ENCODE results near the gene ENPP7. TPM values are rescaled to one million over a fixed set of nuclear protein-coding genes. Genes with fewer than 3 reads are reported as not detected.
A peak's percentile ranks its signal among the peaks of the same experiment; 100 is the strongest.
"Not testable (repeated sequence)": the region's sequence is repeated elsewhere in the genome, so short reads cannot be mapped to it uniquely, and the experiment has no call there.

The ENPP7 gene
- total RNA-seq, 2 experiments from 2014 or later = not detected

- no peaks in the 10 kb centered on the region for H3K9me3 Mint-ChIP-seq
- CTCF ChIA-PET = no interaction called here
- H3K27ac Mint-ChIP-seq = no peak overlapping the region
- no peaks in the 10 kb centered on the region for H3K4me1 Mint-ChIP-seq (ENCODE audit: low read depth)
- H3K27me3 Mint-ChIP-seq (ENCODE audit: low read depth) = peaks cover 9% of the 10 kb centered on the region
- H3K36me3 Mint-ChIP-seq (ENCODE audit: low read depth) = no peaks in the 10 kb centered on the region
- DNase-seq = no peak
- H3K4me3 Mint-ChIP-seq = no peak overlapping the region
- intact Hi-C loops (cut with micrococcal nuclease) = no loop called here
Observed at GRCh38 chr17:79765708-79766107, 35.0 kb downstream of the ENPP7 start.

- peaks cover 27% of the 10 kb centered on the region for H3K27me3 Mint-ChIP-seq (ENCODE audit: low read depth)
- no peaks in the 10 kb centered on the region for H3K9me3 Mint-ChIP-seq
- intact Hi-C loops (cut with micrococcal nuclease) = no loop called here
- no peaks in the 10 kb centered on the region for H3K4me1 Mint-ChIP-seq (ENCODE audit: low read depth)
- CTCF ChIA-PET = no interaction called here
- no peak for DNase-seq
- H3K36me3 Mint-ChIP-seq (ENCODE audit: low read depth) = no peaks in the 10 kb centered on the region
- no peak overlapping the region for H3K27ac Mint-ChIP-seq
- H3K4me3 Mint-ChIP-seq = no peak overlapping the region
Observed at GRCh38 chr17:79769570-79770506, 39.1 kb downstream of the ENPP7 start.

DNA sequence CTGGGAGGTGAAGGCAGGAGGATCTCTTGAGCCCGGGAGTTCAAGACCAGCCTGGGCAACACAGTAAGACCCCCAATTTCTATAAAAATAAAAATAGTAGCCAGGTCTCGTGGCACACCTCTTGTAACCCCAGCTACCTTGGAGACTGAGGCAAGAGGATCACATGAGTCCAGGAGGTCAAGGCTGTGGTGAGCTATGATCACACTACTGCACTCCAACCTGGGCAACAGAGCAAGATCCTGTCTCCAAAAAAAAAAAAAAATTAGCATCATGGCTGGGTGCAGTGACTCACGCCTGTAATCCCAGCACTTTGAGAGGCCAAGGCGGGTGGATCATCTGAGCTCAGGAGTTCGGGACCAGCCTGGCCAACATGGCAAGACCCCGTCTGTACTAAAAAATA is 40.5 kb downstream of the ENPP7 start:
- Mint-ChIP-seq H3K4me1 (ENCODE audit: low read depth) (no peaks in the 10 kb centered on the region), H3K27ac (no peak overlapping the region), H3K27me3 (ENCODE audit: low read depth) (peaks cover 37% of the 10 kb centered on the region), H3K9me3 (no peaks in the 10 kb centered on the region), H3K4me3 (no peak overlapping the region), H3K36me3 (ENCODE audit: low read depth) (no peaks in the 10 kb centered on the region)
- no peak for DNase-seq
- intact Hi-C loops (cut with micrococcal nuclease) = no loop called here
- CTCF ChIA-PET = interaction anchor here (0.6 kb wide), 1 partner anchor 102 kb away, joined by 4 read pairs; no protein-coding TSS in a partner anchor

DNA sequence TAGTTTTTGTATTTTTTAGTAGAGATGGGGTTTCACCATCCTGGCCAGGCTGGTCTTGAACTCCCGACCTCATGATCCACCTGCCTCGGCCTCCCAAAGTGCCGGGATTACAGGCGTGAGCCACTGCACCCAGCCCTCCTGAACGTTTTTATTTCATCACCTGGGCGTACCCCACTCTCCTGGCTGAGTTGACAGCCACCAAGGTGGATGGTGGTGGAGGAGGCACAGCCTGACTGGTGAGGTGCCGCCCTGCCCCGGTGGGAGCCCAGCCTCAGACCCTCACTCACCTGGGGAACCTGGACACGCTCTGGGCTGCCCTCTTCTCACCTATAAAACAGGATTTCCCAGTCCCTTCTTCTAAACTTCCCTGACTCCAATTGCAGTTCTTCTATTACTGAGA is 42.0 kb downstream of the ENPP7 start:
- H3K4me3 Mint-ChIP-seq; H3K4me1 Mint-ChIP-seq (ENCODE audit: low read depth); DNase-seq; intact Hi-C loops (cut with micrococcal nuclease); H3K36me3 Mint-ChIP-seq (ENCODE audit: low read depth); H3K9me3 Mint-ChIP-seq; H3K27ac Mint-ChIP-seq: not testable (repeated sequence)
- peaks cover 49% of the 10 kb centered on the region for H3K27me3 Mint-ChIP-seq (ENCODE audit: low read depth)
- CTCF ChIA-PET = interaction anchor here (1.0 kb wide), 1 partner anchor 76 kb away, joined by 3 read pairs; no protein-coding TSS in a partner anchor

DNA sequence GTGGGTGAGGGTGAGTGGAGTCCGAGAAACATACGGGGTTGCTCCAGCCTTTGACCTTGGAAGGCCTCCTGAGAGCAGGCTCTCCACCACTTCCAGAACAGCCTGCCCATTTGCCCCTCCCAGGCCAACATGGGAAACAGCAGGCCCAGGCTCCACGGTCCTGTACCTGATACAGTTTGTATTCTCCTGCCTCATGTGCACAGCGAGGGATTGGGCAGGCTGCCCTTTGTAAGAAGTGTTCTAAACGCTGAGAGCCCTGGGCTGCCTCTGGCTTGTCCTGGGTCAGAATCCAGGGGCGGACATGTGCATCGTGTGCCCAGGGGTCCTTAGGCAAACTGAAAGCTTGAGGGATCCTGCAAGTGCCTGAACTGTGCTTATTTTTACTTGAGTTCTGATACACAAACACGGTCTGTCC is 43.8 kb downstream of the ENPP7 start:
- peaks cover 56% of the 10 kb centered on the region for H3K27me3 Mint-ChIP-seq (ENCODE audit: low read depth)
- no peak overlapping the region for H3K27ac Mint-ChIP-seq
- CTCF ChIA-PET = interaction anchor here (0.8 to 1.1 kb wide), 2 partner anchors 15 to 28 kb away, joined by 3 to 4 read pairs; no protein-coding TSS in a partner anchor
- H3K4me1 Mint-ChIP-seq (ENCODE audit: low read depth) = peaks cover 7% of the 10 kb centered on the region
- no peak overlapping the region for H3K4me3 Mint-ChIP-seq
- intact Hi-C loops (cut with micrococcal nuclease) = no loop called here
- no peaks in the 10 kb centered on the region for H3K9me3 Mint-ChIP-seq
- no peak for DNase-seq
- no peaks in the 10 kb centered on the region for H3K36me3 Mint-ChIP-seq (ENCODE audit: low read depth)

DNA sequence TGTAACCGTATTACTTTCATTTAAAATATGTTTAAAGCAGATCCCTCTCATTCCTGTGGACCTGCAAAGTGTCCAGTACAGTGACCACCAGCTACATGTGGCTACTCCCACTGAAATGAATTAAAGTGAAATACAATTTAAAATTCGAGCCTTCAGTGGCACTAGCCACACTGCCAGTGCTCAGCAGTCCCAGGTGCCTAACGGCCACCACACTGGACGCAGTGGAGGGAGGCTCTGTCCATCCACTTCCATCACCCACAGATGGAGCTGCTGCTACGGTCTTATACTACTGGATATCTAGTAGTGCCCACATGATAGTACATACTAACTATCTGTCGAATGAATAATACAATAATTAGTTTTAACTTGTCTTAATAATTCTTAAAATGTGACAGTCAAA is 44.9 kb downstream of the ENPP7 start:
- H3K27ac Mint-ChIP-seq = no peak overlapping the region
- DNase-seq = no peak
- H3K27me3 Mint-ChIP-seq (ENCODE audit: low read depth) = peaks cover 59% of the 10 kb centered on the region
- peaks cover 7% of the 10 kb centered on the region for H3K4me1 Mint-ChIP-seq (ENCODE audit: low read depth)
- H3K9me3 Mint-ChIP-seq = no peaks in the 10 kb centered on the region
- H3K36me3 Mint-ChIP-seq (ENCODE audit: low read depth) = no peaks in the 10 kb centered on the region
- no peak overlapping the region for H3K4me3 Mint-ChIP-seq
- intact Hi-C loops (cut with micrococcal nuclease) = no loop called here
- CTCF ChIA-PET = interaction anchor here (2.3 kb wide), 1 partner anchor 30 kb away, joined by 10 read pairs; no protein-coding TSS in a partner anchor

- H3K4me1 Mint-ChIP-seq (ENCODE audit: low read depth) = peaks cover 9% of the 10 kb centered on the region
- peaks cover 62% of the 10 kb centered on the region for H3K27me3 Mint-ChIP-seq (ENCODE audit: low read depth)
- H3K4me3 Mint-ChIP-seq = peak overlapping the region; percentile 63
- no peaks in the 10 kb centered on the region for H3K36me3 Mint-ChIP-seq (ENCODE audit: low read depth)
- CTCF ChIA-PET = interaction anchor here (0.6 to 2.3 kb wide), 4 partner anchors 24 to 218 kb away, joined by 3 to 10 read pairs (median 6); no protein-coding TSS in a partner anchor
- H3K27ac Mint-ChIP-seq = no peak overlapping the region
- intact Hi-C loops (cut with micrococcal nuclease) = no loop called here
- DNase-seq = no peak
- no peaks in the 10 kb centered on the region for H3K9me3 Mint-ChIP-seq
Observed at GRCh38 chr17:79776376-79777119, 45.8 kb downstream of the ENPP7 start.

DNA sequence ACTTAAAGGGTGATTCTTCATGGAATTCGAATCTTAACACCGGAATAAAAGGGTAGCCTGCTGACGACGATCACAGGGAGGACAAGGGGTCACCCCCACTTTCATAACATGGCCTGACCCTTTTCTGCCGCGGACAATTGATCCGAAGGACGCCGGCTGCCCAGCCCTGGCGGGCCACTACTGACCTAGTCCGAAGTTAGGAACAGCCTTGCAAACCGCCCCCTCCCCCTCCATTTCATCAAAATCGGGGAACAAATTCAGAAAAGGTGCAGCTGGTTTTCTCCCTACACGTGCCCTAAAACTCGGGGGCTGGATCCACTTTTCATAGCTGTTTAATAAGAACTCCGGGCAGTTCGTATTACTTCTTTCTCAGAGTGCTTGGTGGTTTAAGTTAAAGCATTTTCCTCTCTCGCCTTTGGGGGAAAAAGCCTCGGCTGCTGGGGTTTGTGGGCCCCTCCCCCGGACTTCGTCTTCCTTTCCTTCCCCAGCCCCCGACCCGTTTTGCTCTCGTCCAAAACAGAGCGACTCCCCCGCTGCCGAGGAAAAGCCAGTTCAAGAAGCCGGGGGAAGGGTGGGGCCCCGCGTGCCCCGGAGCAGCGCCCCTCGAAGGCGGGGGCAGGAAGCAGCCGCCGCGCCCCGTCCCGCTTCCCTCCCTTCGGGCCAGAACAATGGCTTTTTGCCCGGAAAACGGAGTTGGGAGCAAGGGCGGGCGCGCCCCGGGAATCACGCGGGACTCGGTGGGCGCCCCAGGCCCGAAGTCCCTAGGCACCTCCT is 46.6 kb downstream of the ENPP7 start:
- Mint-ChIP-seq H3K36me3 (ENCODE audit: low read depth) (no peaks in the 10 kb centered on the region), H3K27me3 (ENCODE audit: low read depth) (peaks cover 64% of the 10 kb centered on the region), H3K9me3 (no peaks in the 10 kb centered on the region), H3K4me3 (peak overlapping the region; percentile 63), H3K27ac (no peak overlapping the region), H3K4me1 (ENCODE audit: low read depth) (peaks cover 12% of the 10 kb centered on the region)
- CTCF ChIA-PET = interaction anchor here (0.6 to 2.3 kb wide), 3 partner anchors 31 to 218 kb away, joined by 3 to 10 read pairs (median 6); no protein-coding TSS in a partner anchor
- peak; percentile 41 for DNase-seq
- intact Hi-C loops (cut with micrococcal nuclease) = no loop called here

DNA sequence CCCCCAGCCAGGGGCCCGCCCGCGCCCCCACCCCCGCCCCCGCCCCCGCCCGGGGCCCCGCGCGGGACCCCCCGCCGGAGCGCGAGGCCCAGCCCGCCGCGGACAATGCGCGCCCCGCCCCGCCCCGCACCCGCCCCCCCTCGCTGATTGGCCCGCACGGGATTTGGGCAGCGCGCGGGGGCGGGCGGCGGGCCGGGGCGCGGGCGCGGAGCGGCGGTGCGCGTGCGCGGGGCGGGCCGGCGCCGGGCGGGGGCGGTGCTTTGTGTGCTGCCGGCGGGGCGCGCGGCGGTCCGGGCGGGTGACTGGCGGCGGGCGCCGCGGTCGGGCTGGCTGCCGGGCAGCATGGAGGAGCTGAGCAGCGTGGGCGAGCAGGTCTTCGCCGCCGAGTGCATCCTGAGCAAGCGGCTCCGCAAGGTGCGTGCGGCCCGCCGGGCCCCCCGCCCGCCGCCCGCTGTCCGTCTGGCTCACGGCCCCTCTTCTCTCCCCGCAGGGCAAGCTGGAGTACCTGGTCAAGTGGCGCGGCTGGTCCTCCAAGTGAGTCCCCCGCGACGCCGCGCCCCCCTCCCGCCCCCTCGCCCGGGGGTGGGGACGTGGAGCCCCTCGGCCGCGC is 47.3 kb downstream of the ENPP7 start, which contains the start of gene CBX2:
TSS of gene CBX2 (plus strand) at position 255 of the 610 bp plus-strand sequence. CDS start at position 343, 88 bp downstream.
- Mint-ChIP-seq H3K4me3 (peak within 1 kb of the TSS; percentile 82), H3K36me3 (ENCODE audit: low read depth) (no peaks in the 10 kb centered on the region), H3K9me3 (no peaks in the 10 kb centered on the region), H3K27ac (no peak within 1 kb of the TSS), H3K27me3 (ENCODE audit: low read depth) (peaks cover 68% of the 10 kb centered on the region), H3K4me1 (ENCODE audit: low read depth) (peaks cover 12% of the 10 kb centered on the region)
- peak; percentile 81 for DNase-seq
- CTCF ChIA-PET = interaction anchor here (2.3 kb wide), 1 partner anchor 32 kb away, joined by 10 read pairs; no protein-coding TSS in a partner anchor
- intact Hi-C loops (cut with micrococcal nuclease) = loop anchor here (1.0 to 2.0 kb wide), 2 partner anchors 19 to 32 kb away; partner anchors contain the start of gene CBX8

GRCh38 chr17:79778504-79779083 is 47.9 kb downstream of the ENPP7 start:
- H3K27me3 Mint-ChIP-seq (ENCODE audit: low read depth) = peaks cover 69% of the 10 kb centered on the region
- CTCF ChIA-PET = no interaction called here
- peak; percentile 47 for DNase-seq
- intact Hi-C loops (cut with micrococcal nuclease) = loop anchor here (1.0 to 2.0 kb wide), 2 partner anchors 18 to 32 kb away; partner anchors contain the start of gene CBX8
- no peaks in the 10 kb centered on the region for H3K9me3 Mint-ChIP-seq
- H3K4me3 Mint-ChIP-seq = peak overlapping the region; percentile 82
- peaks cover 12% of the 10 kb centered on the region for H3K4me1 Mint-ChIP-seq (ENCODE audit: low read depth)
- H3K36me3 Mint-ChIP-seq (ENCODE audit: low read depth) = no peaks in the 10 kb centered on the region
- H3K27ac Mint-ChIP-seq = no peak overlapping the region

DNA sequence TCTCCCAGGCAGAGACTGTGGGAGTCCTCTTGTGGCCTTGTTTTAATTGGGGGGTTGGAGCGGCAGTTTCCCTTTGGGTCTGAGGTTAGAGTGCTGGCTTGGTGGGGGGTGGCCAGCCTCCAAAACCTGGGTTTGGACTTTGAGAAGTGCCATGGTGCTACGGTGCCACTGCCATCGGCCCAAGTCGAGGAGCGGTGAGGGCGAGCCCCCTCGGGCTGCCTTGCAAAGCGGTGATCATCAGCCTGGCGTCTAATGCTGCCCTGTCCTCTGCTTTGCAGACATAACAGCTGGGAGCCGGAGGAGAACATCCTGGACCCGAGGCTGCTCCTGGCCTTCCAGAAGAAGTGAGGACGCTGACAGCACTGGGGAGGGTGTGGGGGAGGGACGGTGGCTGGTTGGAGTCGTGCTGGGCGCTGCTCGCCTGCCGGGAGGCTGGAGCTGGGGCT is 48.4 kb downstream of the ENPP7 start:
- no peak for DNase-seq
- CTCF ChIA-PET = no interaction called here
- peaks cover 12% of the 10 kb centered on the region for H3K4me1 Mint-ChIP-seq (ENCODE audit: low read depth)
- H3K27me3 Mint-ChIP-seq (ENCODE audit: low read depth) = peaks cover 66% of the 10 kb centered on the region
- H3K27ac Mint-ChIP-seq = no peak overlapping the region
- H3K4me3 Mint-ChIP-seq = peak overlapping the region; percentile 82
- intact Hi-C loops (cut with micrococcal nuclease) = loop anchor here (2.0 kb wide), 1 partner anchor 18 kb away; the partner anchor contains the start of gene CBX8
- H3K9me3 Mint-ChIP-seq = no peaks in the 10 kb centered on the region
- H3K36me3 Mint-ChIP-seq (ENCODE audit: low read depth) = no peaks in the 10 kb centered on the region
